ENCODE measurements around the gene CEP126. TPM values are rescaled to one million over a fixed set of nuclear protein-coding genes. Genes with fewer than 3 reads are reported as not detected.

The CEP126 gene
- total and polyA plus RNA-seq, 4 experiments from 2014 or later: 0.13 to 2.6 (median 1.5) TPM

DNA sequence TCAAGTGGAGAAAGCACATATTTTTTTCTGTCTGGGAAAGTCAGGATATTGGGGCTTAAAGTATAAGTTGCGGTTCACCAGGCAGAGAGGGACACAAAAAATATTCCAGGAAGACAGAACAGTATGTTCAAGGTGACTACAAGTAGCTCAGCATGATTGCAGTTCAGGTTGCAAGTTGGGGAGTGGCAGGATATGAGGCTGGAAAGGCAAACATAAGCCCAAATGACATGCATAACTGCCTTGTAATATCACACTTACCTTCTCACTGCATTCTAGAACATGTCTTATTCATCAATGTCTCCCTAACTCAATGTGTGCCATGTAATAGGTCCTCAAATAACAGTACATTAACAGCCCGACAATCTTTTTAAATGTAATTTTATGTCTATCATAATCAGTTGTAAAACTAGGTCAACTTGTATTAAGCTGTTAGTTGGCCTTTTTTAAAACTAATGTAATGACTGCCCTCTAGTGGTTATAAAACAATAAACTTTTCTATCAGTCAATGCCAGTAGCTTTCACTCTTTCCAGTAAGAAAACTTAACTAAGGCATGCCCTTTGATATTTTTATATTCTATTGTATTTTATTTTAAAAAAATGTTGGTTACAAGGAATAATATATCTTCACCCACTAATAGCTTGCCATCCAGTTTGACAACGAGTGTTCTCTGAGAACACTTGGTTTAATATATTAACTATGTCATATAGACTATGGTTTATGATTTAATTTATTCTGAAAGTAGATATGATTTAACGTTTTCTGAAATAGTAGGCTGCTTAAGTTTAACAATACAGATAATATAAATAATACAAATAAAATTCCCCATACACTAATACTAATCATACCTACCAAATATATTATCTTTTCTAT is 93.0 kb downstream of the CEP126 start:
- no peak overlapping the region for H3K4me3 Mint-ChIP-seq
- POLR2A ChIA-PET (ENCODE audit: partially characterized antibody): no interaction called here
- no peak overlapping the region for H3K4me3 ChIP-seq (ENCODE audit: low read length in 2 of 2)
- CTCF ChIA-PET (ENCODE audit: partially characterized antibody): interaction anchor here (0.7 to 4.2 kb wide), 16 partner anchors 9 to 657 kb away, joined by 3 to 123 read pairs (median 4); partner anchors contain the start of gene CEP126
- H3K9me3 Mint-ChIP-seq: no peaks in the 10 kb centered on the region
- peaks cover 2 to 7% (median 5%) of the 10 kb centered on the region in 4 donors for H3K4me1 Mint-ChIP-seq
- peaks cover 5% of the 10 kb centered on the region for H3K27me3 ChIP-seq (ENCODE audit: insufficient read depth, low read length)
- H3K27ac Mint-ChIP-seq: no peak overlapping the region
- H3K27ac ChIP-seq (ENCODE audit: low read depth, low read length): no peak overlapping the region
- H3K36me3 ChIP-seq (ENCODE audit: insufficient read depth, low read length): no peaks in the 10 kb centered on the region
- peaks cover 0 to 9% of the 10 kb centered on the region in 2 donors for H3K27me3 Mint-ChIP-seq
- H3K36me3 Mint-ChIP-seq: no peaks in the 10 kb centered on the region
- intact Hi-C loops (cut with micrococcal nuclease): loop anchor here (1.0 kb wide), 1 partner anchor 148 kb away; no protein-coding TSS in a partner anchor
- peak in 4 of 5 donors; percentile 34 to 48 (median 38) for DNase-seq
- no peaks in the 10 kb centered on the region for H3K9me3 ChIP-seq (ENCODE audit: control insufficient read depth in 1 of 2, low read length in 2 of 2)
- peaks cover 4% of the 10 kb centered on the region for H3K4me1 ChIP-seq (ENCODE audit: insufficient read depth, low read length)

DNA sequence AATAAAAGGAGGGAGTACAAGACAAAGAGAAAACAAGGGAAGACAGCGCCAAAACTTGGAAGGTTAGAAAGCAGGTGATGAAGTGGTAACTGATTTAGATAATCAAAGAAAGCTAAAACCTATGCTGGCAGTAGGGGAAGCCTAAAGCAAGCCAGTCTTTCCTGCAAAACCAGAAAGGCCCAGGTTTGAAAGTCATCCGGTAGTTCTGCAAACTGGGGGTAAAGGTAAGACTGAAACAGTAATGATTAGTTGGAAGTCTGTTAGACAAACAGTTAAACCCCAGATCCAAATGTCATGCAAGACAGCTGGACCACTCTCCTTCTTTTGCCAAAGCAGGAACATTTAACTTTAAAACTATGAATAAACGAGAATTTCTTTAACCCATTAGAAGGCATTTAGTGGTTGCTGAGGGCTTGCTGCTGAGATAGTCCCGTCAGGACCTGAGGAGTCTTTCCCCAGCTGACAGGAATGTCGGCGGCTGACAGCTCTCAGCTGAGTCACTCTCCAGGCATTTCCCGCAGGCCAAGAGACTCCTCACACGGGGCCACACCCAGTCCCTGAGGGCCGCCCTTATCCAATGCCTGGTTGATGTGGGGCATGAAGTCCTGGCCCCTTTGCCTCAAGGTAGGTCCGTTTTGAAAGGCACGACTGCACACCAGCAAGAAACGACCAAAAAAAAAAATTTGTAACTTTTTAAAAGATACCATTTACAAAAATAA is 96.1 kb downstream of the CEP126 start:
- H3K4me1 Mint-ChIP-seq: peaks cover 0 to 3% (median 0%) of the 10 kb centered on the region in 4 donors
- peaks cover 3 to 9% of the 10 kb centered on the region in 2 donors for H3K27me3 Mint-ChIP-seq
- intact Hi-C loops (cut with micrococcal nuclease): no loop called here
- no peak overlapping the region for H3K4me3 ChIP-seq (ENCODE audit: low read length in 2 of 2)
- DNase-seq: no peak
- H3K27me3 ChIP-seq (ENCODE audit: insufficient read depth, low read length): peaks cover 5% of the 10 kb centered on the region
- H3K27ac ChIP-seq (ENCODE audit: low read depth, low read length): no peak overlapping the region
- CTCF ChIA-PET (ENCODE audit: partially characterized antibody): interaction anchor here (1.2 kb wide), 1 partner anchor 151 kb away, joined by 3 read pairs; no protein-coding TSS in a partner anchor
- H3K4me3 Mint-ChIP-seq: no peak overlapping the region
- H3K9me3 Mint-ChIP-seq: no peaks in the 10 kb centered on the region
- no peaks in the 10 kb centered on the region for H3K9me3 ChIP-seq (ENCODE audit: control insufficient read depth in 1 of 2, low read length in 2 of 2)
- no peaks in the 10 kb centered on the region for H3K36me3 ChIP-seq (ENCODE audit: insufficient read depth, low read length)
- H3K4me1 ChIP-seq (ENCODE audit: insufficient read depth, low read length): peaks cover 7% of the 10 kb centered on the region
- H3K27ac Mint-ChIP-seq: no peak overlapping the region
- POLR2A ChIA-PET (ENCODE audit: partially characterized antibody): no interaction called here
- no peaks in the 10 kb centered on the region for H3K36me3 Mint-ChIP-seq

DNA sequence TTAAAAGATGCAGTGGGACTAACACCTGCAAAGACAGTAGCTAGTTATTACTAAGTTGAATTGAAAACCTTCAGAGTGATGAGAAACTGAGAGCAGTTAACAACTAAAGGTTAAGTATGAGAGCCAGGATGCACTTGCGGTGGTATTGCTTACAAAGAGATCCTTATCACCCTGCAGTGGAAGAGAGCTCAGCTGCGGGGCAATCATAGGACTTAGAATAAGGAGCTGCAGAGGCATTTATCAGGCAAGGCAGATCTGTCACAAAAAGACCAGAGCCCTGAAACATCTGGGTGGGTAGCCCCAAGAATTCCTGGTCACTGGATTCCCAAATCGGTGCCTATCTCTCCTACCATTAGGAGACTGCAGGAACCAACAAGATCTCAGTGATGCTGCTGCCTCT is 98.1 kb downstream of the CEP126 start:
- Histone ChIP-seq H3K27ac (ENCODE audit: low read depth, low read length) (no peak overlapping the region), H3K4me3 (ENCODE audit: low read length in 2 of 2) (no peak overlapping the region), H3K36me3 (ENCODE audit: insufficient read depth, low read length) (no peaks in the 10 kb centered on the region), H3K27me3 (ENCODE audit: insufficient read depth, low read length) (peaks cover 5% of the 10 kb centered on the region), H3K9me3 (ENCODE audit: control insufficient read depth in 1 of 2, low read length in 2 of 2) (no peaks in the 10 kb centered on the region), H3K4me1 (ENCODE audit: insufficient read depth, low read length) (peaks cover 7% of the 10 kb centered on the region)
- DNase-seq: peak; percentile 3 to 39 (median 12)
- Mint-ChIP-seq H3K4me3 (no peak overlapping the region), H3K27ac (no peak overlapping the region), H3K27me3 (peaks cover 3 to 9% of the 10 kb centered on the region in 2 donors), H3K9me3 (no peaks in the 10 kb centered on the region), H3K4me1 (peaks cover 0 to 2% (median 0%) of the 10 kb centered on the region in 4 donors), H3K36me3 (no peaks in the 10 kb centered on the region)
- intact Hi-C loops (cut with micrococcal nuclease): no loop called here
- ChIA-PET CTCF (ENCODE audit: partially characterized antibody) (interaction anchor here (1.2 to 1.7 kb wide), 2 partner anchors 13 to 152 kb away, joined by 3 to 4 read pairs; no protein-coding TSS in a partner anchor), POLR2A (ENCODE audit: partially characterized antibody) (no interaction called here)

DNA sequence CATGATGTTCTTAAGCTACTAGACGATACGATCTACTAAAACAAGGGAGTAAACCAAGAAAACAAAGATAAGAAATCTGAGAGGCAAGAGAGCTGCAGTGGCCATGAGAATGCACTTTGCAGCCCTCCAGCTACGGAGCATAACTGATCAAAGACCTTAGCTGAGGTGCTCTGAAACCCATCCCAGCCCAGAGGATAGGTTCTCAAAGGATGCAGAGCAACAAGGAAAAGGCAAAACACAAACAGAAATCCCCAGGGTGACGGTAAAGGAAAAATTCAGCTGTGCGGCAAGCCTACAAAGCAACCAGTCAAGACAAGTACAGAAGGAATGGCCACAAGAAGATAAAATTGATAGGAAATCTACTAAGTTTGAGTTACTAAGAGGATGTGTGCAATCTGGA is 99.9 kb downstream of the CEP126 start:
- Mint-ChIP-seq H3K9me3 (no peaks in the 10 kb centered on the region), H3K27ac (no peak overlapping the region), H3K4me1 (peaks cover 0 to 2% (median 0%) of the 10 kb centered on the region in 4 donors), H3K27me3 (peaks cover 3 to 8% of the 10 kb centered on the region in 2 donors), H3K36me3 (no peaks in the 10 kb centered on the region), H3K4me3 (no peak overlapping the region)
- no peak overlapping the region for H3K27ac ChIP-seq (ENCODE audit: low read depth, low read length)
- intact Hi-C loops (cut with micrococcal nuclease): no loop called here
- H3K4me3 ChIP-seq (ENCODE audit: low read length in 2 of 2): no peak overlapping the region
- POLR2A ChIA-PET (ENCODE audit: partially characterized antibody): no interaction called here
- no peaks in the 10 kb centered on the region for H3K9me3 ChIP-seq (ENCODE audit: control insufficient read depth in 1 of 2, low read length in 2 of 2)
- no peaks in the 10 kb centered on the region for H3K36me3 ChIP-seq (ENCODE audit: insufficient read depth, low read length)
- H3K27me3 ChIP-seq (ENCODE audit: insufficient read depth, low read length): peaks cover 5% of the 10 kb centered on the region
- CTCF ChIA-PET (ENCODE audit: partially characterized antibody): no interaction called here
- DNase-seq: no peak
- peaks cover 7% of the 10 kb centered on the region for H3K4me1 ChIP-seq (ENCODE audit: insufficient read depth, low read length)

DNA sequence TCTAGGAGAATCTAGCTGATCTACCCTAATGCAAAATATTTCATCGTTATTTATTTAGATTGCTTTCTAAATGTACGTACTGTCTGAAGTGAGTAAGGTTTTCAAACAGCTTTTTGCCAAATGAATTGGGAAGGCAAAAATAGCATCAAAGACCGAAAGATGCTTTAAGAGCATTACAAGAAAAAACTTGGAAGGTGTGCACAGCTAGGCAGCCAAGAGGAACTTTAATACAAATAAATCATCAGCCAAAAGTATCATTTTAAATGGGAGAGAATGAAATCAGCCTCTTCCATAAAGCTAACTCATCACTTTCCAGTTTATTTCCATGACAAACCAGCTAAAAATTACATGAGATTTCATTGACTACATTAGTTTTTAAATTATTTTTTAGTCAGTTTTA is 102.2 kb downstream of the CEP126 start:
- DNase-seq: no peak
- CTCF ChIA-PET (ENCODE audit: partially characterized antibody): interaction anchor here (1.7 kb wide), 1 partner anchor 9 kb away, joined by 8 read pairs; no protein-coding TSS in a partner anchor
- H3K27ac Mint-ChIP-seq: no peak overlapping the region
- H3K27me3 Mint-ChIP-seq: peaks cover 3% of the 10 kb centered on the region in 2 donors
- H3K9me3 ChIP-seq (ENCODE audit: control insufficient read depth in 1 of 2, low read length in 2 of 2): no peaks in the 10 kb centered on the region
- peaks cover 7% of the 10 kb centered on the region for H3K4me1 ChIP-seq (ENCODE audit: insufficient read depth, low read length)
- POLR2A ChIA-PET (ENCODE audit: partially characterized antibody): no interaction called here
- no peaks in the 10 kb centered on the region for H3K36me3 Mint-ChIP-seq
- no peak overlapping the region for H3K4me3 Mint-ChIP-seq
- H3K27ac ChIP-seq (ENCODE audit: low read depth, low read length): no peak overlapping the region
- peaks cover 0 to 2% (median 0%) of the 10 kb centered on the region in 4 donors for H3K4me1 Mint-ChIP-seq
- H3K27me3 ChIP-seq (ENCODE audit: insufficient read depth, low read length): no peaks in the 10 kb centered on the region
- no peaks in the 10 kb centered on the region for H3K9me3 Mint-ChIP-seq
- H3K36me3 ChIP-seq (ENCODE audit: insufficient read depth, low read length): no peaks in the 10 kb centered on the region
- H3K4me3 ChIP-seq (ENCODE audit: low read length in 2 of 2): no peak overlapping the region
- intact Hi-C loops (cut with micrococcal nuclease): no loop called here

DNA sequence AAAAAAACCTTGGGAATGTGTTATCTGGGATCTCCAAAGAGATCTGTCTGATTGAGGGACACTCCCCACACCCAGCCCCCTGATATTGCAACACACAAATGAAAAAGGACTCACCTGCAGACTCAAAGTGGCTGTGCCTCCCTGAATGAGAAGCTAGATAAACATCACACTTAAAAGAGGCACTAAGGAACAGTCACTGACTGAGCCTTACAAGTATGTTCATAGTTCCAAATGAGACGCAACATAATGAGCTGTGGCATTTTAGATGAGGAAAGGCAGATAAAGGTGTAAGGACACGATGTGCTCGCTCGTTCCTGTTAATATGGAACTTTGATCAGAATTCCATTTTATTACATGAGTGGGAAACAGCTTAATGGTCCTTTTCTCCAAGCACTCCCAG is 111.4 kb downstream of the CEP126 start:
- no peaks in the 10 kb centered on the region for H3K36me3 Mint-ChIP-seq
- Histone ChIP-seq H3K9me3 (ENCODE audit: control insufficient read depth in 1 of 2, low read length in 2 of 2) (no peaks in the 10 kb centered on the region), H3K4me1 (ENCODE audit: insufficient read depth, low read length) (no peaks in the 10 kb centered on the region), H3K27ac (ENCODE audit: low read depth, low read length) (no peak overlapping the region), H3K27me3 (ENCODE audit: insufficient read depth, low read length) (no peaks in the 10 kb centered on the region), H3K4me3 (ENCODE audit: low read length in 2 of 2) (no peak overlapping the region), H3K36me3 (ENCODE audit: insufficient read depth, low read length) (no peaks in the 10 kb centered on the region)
- ChIA-PET CTCF (ENCODE audit: partially characterized antibody) (interaction anchor here (0.9 to 1.8 kb wide), 2 partner anchors 13 to 18 kb away, joined by 4 to 8 read pairs; no protein-coding TSS in a partner anchor), POLR2A (ENCODE audit: partially characterized antibody) (no interaction called here)
- no peaks in the 10 kb centered on the region for H3K4me1 Mint-ChIP-seq
- H3K27ac Mint-ChIP-seq: no peak overlapping the region
- H3K27me3 Mint-ChIP-seq: peaks cover 7 to 22% of the 10 kb centered on the region in 2 donors
- no peak overlapping the region for H3K4me3 Mint-ChIP-seq
- intact Hi-C loops (cut with micrococcal nuclease): no loop called here
- H3K9me3 Mint-ChIP-seq: peaks cover 0 to 2% (median 0%) of the 10 kb centered on the region in 8 donors
- no peak for DNase-seq

DNA sequence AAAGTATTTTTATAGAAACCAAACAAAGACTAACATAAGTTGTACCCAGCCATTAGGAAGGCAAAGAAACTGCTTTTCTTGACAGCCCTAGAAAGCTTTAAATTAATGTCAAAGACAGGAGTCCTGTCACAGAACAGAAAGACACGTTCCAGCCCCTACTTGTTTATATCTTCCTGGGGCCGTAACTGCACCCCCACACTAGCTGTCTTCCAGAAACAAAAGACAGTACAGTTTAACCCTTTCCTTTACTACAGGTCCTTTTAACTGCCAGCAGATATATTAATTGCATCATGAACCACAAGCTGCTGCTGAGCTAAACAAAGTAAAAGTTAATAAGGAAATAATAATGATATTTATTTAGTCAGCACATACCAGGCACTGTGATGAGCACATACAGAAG is 112.1 kb downstream of the CEP126 start:
- DNase-seq: no peak
- POLR2A ChIA-PET (ENCODE audit: partially characterized antibody): no interaction called here
- Mint-ChIP-seq H3K36me3 (no peaks in the 10 kb centered on the region), H3K27me3 (peaks cover 7 to 22% of the 10 kb centered on the region in 2 donors), H3K27ac (no peak overlapping the region), H3K9me3 (peaks cover 0 to 2% (median 0%) of the 10 kb centered on the region in 8 donors), H3K4me1 (no peaks in the 10 kb centered on the region), H3K4me3 (no peak overlapping the region)
- CTCF ChIA-PET (ENCODE audit: partially characterized antibody): interaction anchor here (0.9 to 1.8 kb wide), 2 partner anchors 15 to 19 kb away, joined by 3 to 8 read pairs; no protein-coding TSS in a partner anchor
- Histone ChIP-seq H3K36me3 (ENCODE audit: insufficient read depth, low read length) (no peaks in the 10 kb centered on the region), H3K4me3 (ENCODE audit: low read length in 2 of 2) (no peak overlapping the region), H3K4me1 (ENCODE audit: insufficient read depth, low read length) (no peaks in the 10 kb centered on the region), H3K27ac (ENCODE audit: low read depth, low read length) (no peak overlapping the region), H3K9me3 (ENCODE audit: control insufficient read depth in 1 of 2, low read length in 2 of 2) (no peaks in the 10 kb centered on the region), H3K27me3 (ENCODE audit: insufficient read depth, low read length) (no peaks in the 10 kb centered on the region)
- intact Hi-C loops (cut with micrococcal nuclease): no loop called here
